LNCaP clone FGC (cell line): ENCODE data around the gene PLCH2.

Experiments
- DNase-seq: peaks from one replicate; pipeline ENCODE4 v3.0.0-alpha.2; 2011; ENCODE audit warnings: low read depth
- H3K4me3 ChIP-seq: 2 replicates; pipeline ENCODE4 v1.5.1; 2011; ENCODE audit warnings: mild to moderate bottlenecking, low read depth, low read length, control low read depth
- CTCF ChIP-seq: IDR thresholded peaks from 2 replicates; pipeline ENCODE4 v1.5.1; 2012; ENCODE audit warnings: mild to moderate bottlenecking; ENCODE audit not compliant: control insufficient read depth, insufficient read depth; ENCODE audit errors: extremely low read depth

The PLCH2 gene

GRCh38 chr1:2483970-2484369 lies 7.9 kb downstream of the PLCH2 start:
- no peak overlapping the region for H3K4me3 ChIP-seq
- TF ChIP-seq CTCF = no peak
- DNase-seq = no peak

GRCh38 chr1:2486041-2486440 lies 10.0 kb downstream of the PLCH2 start:
- TF ChIP-seq CTCF = no peak
- DNase-seq = no peak
- no peak overlapping the region for H3K4me3 ChIP-seq

- TF ChIP-seq CTCF = no peak
- no peak for DNase-seq
- no peak overlapping the region for H3K4me3 ChIP-seq
Measured at GRCh38 chr1:2486558-2486957, 10.5 kb downstream of the PLCH2 start.

GRCh38 chr1:2488688-2489087 lies 12.6 kb downstream of the PLCH2 start:
- TF ChIP-seq CTCF = no peak
- DNase-seq = no peak
- no peak overlapping the region for H3K4me3 ChIP-seq

GRCh38 chr1:2489615-2490014 lies 13.5 kb downstream of the PLCH2 start:
- no peak overlapping the region for H3K4me3 ChIP-seq
- TF ChIP-seq CTCF = no peak
- DNase-seq = no peak

GRCh38 chr1:2492091-2492490 lies 16.0 kb downstream of the PLCH2 start:
- no peak for DNase-seq
- TF ChIP-seq CTCF = no peak
- no peak overlapping the region for H3K4me3 ChIP-seq

- no peak for TF ChIP-seq CTCF
- DNase-seq = no peak
Measured at GRCh38 chr1:2493218-2493617, 17.1 kb downstream of the PLCH2 start.

More at GRCh38 chr1:2493218-2493617, 17.1 kb downstream of the PLCH2 start:
- no peak overlapping the region for H3K4me3 ChIP-seq
